ENCODE results near the gene HOMER2. TPM values are rescaled to one million over a fixed set of nuclear protein-coding genes. Genes with fewer than 3 reads are reported as not detected.

HOMER2 gene
- total RNA-seq, 1 donor from 2014 or later = 48.5 TPM

DNA sequence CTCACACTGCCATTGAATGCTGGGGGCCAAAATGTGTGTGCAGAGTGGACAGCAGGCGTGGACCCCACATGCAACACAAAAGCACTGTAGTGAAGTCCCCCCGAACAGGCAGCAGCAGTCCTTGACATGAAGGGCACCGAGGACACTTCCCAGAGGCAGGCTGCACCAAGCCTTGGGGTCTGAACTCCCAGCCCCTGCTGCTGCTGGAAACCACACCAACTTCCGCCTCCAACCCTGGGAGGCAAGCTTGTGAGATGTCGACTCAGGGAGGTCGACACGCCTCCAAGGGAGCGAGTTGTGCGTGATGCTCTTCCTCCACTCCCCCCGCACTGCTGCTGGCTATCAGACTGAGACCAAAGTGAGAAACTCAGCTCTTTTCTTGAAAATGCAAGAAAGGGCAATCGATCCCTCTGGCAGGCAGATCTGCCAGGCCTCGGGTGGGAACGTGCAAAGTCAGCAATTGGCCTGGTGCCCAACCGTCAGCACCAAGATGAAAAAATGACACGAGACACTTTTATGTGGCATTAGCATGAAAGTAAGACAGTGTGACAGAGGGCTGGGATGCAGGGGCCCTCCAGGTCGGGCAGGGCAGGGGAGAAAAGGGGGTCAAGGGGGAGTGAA, 99.5 kb downstream of the HOMER2 start:
- TF ChIP-seq, protein P1, sequence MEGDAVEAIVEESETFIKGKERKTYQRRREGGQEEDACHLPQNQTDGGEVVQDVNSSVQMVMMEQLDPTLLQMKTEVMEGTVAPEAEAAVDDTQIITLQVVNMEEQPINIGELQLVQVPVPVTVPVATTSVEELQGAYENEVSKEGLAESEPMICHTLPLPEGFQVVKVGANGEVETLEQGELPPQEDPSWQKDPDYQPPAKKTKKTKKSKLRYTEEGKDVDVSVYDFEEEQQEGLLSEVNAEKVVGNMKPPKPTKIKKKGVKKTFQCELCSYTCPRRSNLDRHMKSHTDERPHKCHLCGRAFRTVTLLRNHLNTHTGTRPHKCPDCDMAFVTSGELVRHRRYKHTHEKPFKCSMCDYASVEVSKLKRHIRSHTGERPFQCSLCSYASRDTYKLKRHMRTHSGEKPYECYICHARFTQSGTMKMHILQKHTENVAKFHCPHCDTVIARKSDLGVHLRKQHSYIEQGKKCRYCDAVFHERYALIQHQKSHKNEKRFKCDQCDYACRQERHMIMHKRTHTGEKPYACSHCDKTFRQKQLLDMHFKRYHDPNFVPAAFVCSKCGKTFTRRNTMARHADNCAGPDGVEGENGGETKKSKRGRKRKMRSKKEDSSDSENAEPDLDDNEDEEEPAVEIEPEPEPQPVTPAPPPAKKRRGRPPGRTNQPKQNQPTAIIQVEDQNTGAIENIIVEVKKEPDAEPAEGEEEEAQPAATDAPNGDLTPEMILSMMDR (IDR thresholded peaks at IDR 0.05; ENCODE audit: borderline replicate concordance) = no peak
- DNase-seq = no peak
- no peak overlapping the region for H3K27ac ChIP-seq (replicated peaks)
- no peaks in the 10 kb centered on the region for H3K9me3 ChIP-seq (replicated peaks)
- peaks cover 15% of the 10 kb centered on the region for H3K4me1 ChIP-seq
- H3K27me3 ChIP-seq (ENCODE audit: low read depth) = no peaks in the 10 kb centered on the region
- intact Hi-C loops (cut with micrococcal nuclease) = loop anchor here (5.0 kb wide), 2 partner anchors 49 to 149 kb away; no protein-coding TSS in a partner anchor
- no peak overlapping the region for H3K4me3 ChIP-seq
- H3K36me3 ChIP-seq = peaks cover 10% of the 10 kb centered on the region

DNA sequence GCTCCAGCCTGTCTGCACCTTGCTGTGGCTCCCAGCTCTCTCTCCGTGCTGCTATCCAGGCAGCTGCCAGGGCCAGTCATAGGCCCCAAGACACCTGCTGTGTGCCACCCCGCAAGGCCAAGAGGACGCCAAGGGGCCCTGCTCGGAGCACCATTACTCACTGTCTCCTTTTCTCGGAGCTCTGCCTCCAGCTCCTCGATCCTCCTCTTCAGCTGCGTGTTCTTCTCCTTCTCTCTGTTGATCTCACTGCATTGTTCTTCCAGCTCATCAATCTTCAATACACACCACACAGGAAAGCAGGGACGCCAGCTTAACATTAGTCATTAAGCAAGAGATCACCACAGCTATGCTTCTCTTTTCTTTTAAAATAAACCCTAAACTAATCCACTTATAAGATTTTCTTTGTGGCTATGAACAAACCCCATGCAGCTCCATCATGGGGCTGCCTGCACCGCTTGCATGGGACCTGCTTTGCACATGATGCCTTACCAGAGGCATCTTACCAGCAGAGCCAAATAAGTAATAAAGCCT, 100.5 kb downstream of the HOMER2 start:
- Histone ChIP-seq H3K4me1 (peaks cover 15% of the 10 kb centered on the region), H3K4me3 (no peak overlapping the region), H3K9me3 (replicated peaks) (no peaks in the 10 kb centered on the region), H3K36me3 (peaks cover 10% of the 10 kb centered on the region), H3K27ac (replicated peaks) (no peak overlapping the region), H3K27me3 (ENCODE audit: low read depth) (no peaks in the 10 kb centered on the region)
- TF ChIP-seq, protein P1 (IDR thresholded peaks at IDR 0.05; ENCODE audit: borderline replicate concordance) = no peak
- intact Hi-C loops (cut with micrococcal nuclease) = loop anchor here (5.0 kb wide), 2 partner anchors 50 to 150 kb away; no protein-coding TSS in a partner anchor
- no peak for DNase-seq

DNA sequence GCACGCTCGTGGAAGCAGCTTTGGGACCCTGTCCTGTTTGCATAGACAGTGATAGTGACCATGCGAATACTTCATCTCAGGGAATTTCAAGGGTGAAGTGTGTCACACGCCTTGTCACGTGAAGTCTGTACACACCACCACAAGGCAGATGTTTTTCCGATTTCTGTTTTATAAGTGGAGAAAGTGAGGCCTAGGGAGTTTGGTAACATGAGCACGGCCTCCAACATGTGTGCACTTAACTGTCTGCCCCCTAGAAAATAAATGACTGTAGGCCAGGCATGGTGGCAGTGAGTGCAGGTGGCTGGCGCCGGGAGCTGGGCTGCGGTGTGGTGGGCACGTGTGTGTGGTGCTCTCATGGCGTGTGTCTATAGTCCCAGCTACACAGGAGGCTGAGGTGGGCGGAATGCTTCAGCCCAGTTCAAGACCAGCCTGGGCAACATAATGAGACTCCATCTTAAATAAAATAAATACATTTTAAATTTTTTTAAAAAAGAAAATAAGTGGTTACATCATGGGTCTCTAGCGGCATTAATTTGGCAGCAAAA, 101.1 kb downstream of the HOMER2 start:
- no peaks in the 10 kb centered on the region for H3K9me3 ChIP-seq (replicated peaks)
- intact Hi-C loops (cut with micrococcal nuclease) = loop anchor here (5.0 kb wide), 2 partner anchors 51 to 151 kb away; no protein-coding TSS in a partner anchor
- no peaks in the 10 kb centered on the region for H3K27me3 ChIP-seq (ENCODE audit: low read depth)
- peaks cover 15% of the 10 kb centered on the region for H3K4me1 ChIP-seq
- TF ChIP-seq, protein P1 (IDR thresholded peaks at IDR 0.05; ENCODE audit: borderline replicate concordance) = no peak
- no peak overlapping the region for H3K4me3 ChIP-seq
- DNase-seq = no peak
- H3K36me3 ChIP-seq = peaks cover 10% of the 10 kb centered on the region
- no peak overlapping the region for H3K27ac ChIP-seq (replicated peaks)

DNA sequence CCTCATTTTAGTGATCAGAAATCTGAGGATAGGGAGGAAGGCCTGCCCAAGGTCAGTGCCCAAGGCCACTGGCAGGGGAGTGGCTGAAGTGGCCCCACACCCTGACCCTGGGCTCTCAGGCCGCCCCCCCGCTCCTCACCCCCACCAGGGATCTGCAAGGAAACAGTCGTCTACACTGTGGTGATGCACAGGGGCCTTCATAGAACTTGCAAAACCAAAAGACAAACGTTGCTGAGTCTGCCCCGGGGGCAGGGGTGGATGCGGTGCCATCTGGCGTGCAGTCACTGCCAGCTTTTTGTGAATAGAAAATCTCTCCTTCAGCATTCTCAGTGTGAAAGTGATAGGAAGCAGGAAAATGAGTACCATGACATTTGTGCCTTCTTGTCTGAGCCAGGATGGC, 101.8 kb downstream of the HOMER2 start:
- intact Hi-C loops (cut with micrococcal nuclease) = loop anchor here (5.0 kb wide), 2 partner anchors 52 to 152 kb away; no protein-coding TSS in a partner anchor
- no peak overlapping the region for H3K27ac ChIP-seq (replicated peaks)
- H3K36me3 ChIP-seq = peaks cover 10% of the 10 kb centered on the region
- no peak overlapping the region for H3K4me3 ChIP-seq
- peaks cover 15% of the 10 kb centered on the region for H3K4me1 ChIP-seq
- TF ChIP-seq, protein P1 (IDR thresholded peaks at IDR 0.05; ENCODE audit: borderline replicate concordance) = no peak
- no peaks in the 10 kb centered on the region for H3K9me3 ChIP-seq (replicated peaks)
- no peaks in the 10 kb centered on the region for H3K27me3 ChIP-seq (ENCODE audit: low read depth)
- no peak for DNase-seq

- H3K27me3 ChIP-seq (ENCODE audit: low read depth) = no peaks in the 10 kb centered on the region
- H3K4me1 ChIP-seq = peaks cover 15% of the 10 kb centered on the region
- peaks cover 10% of the 10 kb centered on the region for H3K36me3 ChIP-seq
- peak overlapping the region; percentile 43 for H3K4me3 ChIP-seq
- DNase-seq = peak; percentile 76
- TF ChIP-seq, protein P1 (IDR thresholded peaks at IDR 0.05; ENCODE audit: borderline replicate concordance) = peak; percentile 82
- intact Hi-C loops (cut with micrococcal nuclease) = loop anchor here (5.0 kb wide), 2 partner anchors 52 to 152 kb away; no protein-coding TSS in a partner anchor
- H3K9me3 ChIP-seq (replicated peaks) = no peaks in the 10 kb centered on the region
- peak overlapping the region; percentile 47 for H3K27ac ChIP-seq (replicated peaks)
Measured at GRCh38 chr15:82849556-82850512, 102.7 kb downstream of the HOMER2 start.
